ENCODE results near the gene HAO2. TPM values are rescaled to one million over a fixed set of nuclear protein-coding genes. Genes with fewer than 3 reads are reported as not detected.
A peak's percentile ranks its signal among the peaks of the same experiment; 100 is the strongest.
"Not testable (repeated sequence)": the region's sequence is repeated elsewhere in the genome, so short reads cannot be mapped to it uniquely, and the experiment has no call there.

Gene HAO2
- total RNA-seq, 1 donor from 2014 or later: not detected

GRCh38 chr1:119345398-119345797, 23.2 kb upstream of the HAO2 start:
- no peak for DNase-seq (ENCODE audit: low read depth in 2 of 2)

GRCh38 chr1:119347858-119348257, 20.7 kb upstream of the HAO2 start:
- no peak for DNase-seq (ENCODE audit: low read depth in 2 of 2)

- no peak for DNase-seq (ENCODE audit: low read depth in 2 of 2)
Measured at GRCh38 chr1:119348941-119349340, 19.6 kb upstream of the HAO2 start.

- DNase-seq (ENCODE audit: low read depth in 2 of 2): not testable (repeated sequence)
Measured at GRCh38 chr1:119350866-119351265, 17.7 kb upstream of the HAO2 start.

GRCh38 chr1:119351997-119352396, 16.6 kb upstream of the HAO2 start:
- DNase-seq (ENCODE audit: low read depth in 2 of 2): no peak

GRCh38 chr1:119353836-119354235, 14.7 kb upstream of the HAO2 start:
- DNase-seq (ENCODE audit: low read depth in 2 of 2): no peak

GRCh38 chr1:119358636-119359035, 9.9 kb upstream of the HAO2 start:
- DNase-seq (ENCODE audit: low read depth in 2 of 2): no peak

- no peak for DNase-seq (ENCODE audit: low read depth in 2 of 2)
Measured at GRCh38 chr1:119359730-119360129, 8.9 kb upstream of the HAO2 start.

- no peak for DNase-seq (ENCODE audit: low read depth in 2 of 2)
Measured at GRCh38 chr1:119361205-119361604, 7.4 kb upstream of the HAO2 start.

GRCh38 chr1:119361620-119362344, 6.8 kb upstream of the HAO2 start:
- no peak for DNase-seq (ENCODE audit: low read depth in 2 of 2)

- DNase-seq (ENCODE audit: low read depth in 2 of 2): no peak
Measured at GRCh38 chr1:119363162-119363561, 5.4 kb upstream of the HAO2 start.

- no peak for DNase-seq (ENCODE audit: low read depth in 2 of 2)
Measured at GRCh38 chr1:119364640-119365039, 3.9 kb upstream of the HAO2 start.

- no peak for DNase-seq (ENCODE audit: low read depth in 2 of 2)
Measured at GRCh38 chr1:119366424-119366823, 2.2 kb upstream of the HAO2 start.

GRCh38 chr1:119367432-119368124, 1.0 kb upstream of the HAO2 start:
- peak; percentile 12 to 44 for DNase-seq (ENCODE audit: low read depth in 2 of 2)

GRCh38 chr1:119370748-119371147, 2.2 kb downstream of the HAO2 start:
- DNase-seq (ENCODE audit: low read depth in 2 of 2): no peak

- no peak for DNase-seq (ENCODE audit: low read depth in 2 of 2)
Measured at GRCh38 chr1:119371815-119372214, 3.2 kb downstream of the HAO2 start.

- DNase-seq (ENCODE audit: low read depth in 2 of 2): peak in 1 of 2 donors; percentile 4
Measured at GRCh38 chr1:119372503-119373086, 4.0 kb downstream of the HAO2 start.

- no peak for DNase-seq (ENCODE audit: low read depth in 2 of 2)
Measured at GRCh38 chr1:119373465-119373864, 4.9 kb downstream of the HAO2 start.

GRCh38 chr1:119374208-119374874, 5.8 kb downstream of the HAO2 start:
- peak in 1 of 2 donors; percentile 22 for DNase-seq (ENCODE audit: low read depth in 2 of 2)

- no peak for DNase-seq (ENCODE audit: low read depth in 2 of 2)
Measured at GRCh38 chr1:119375366-119375765, 6.8 kb downstream of the HAO2 start.

- no peak for DNase-seq (ENCODE audit: low read depth in 2 of 2)
Measured at GRCh38 chr1:119376594-119376993, 8.0 kb downstream of the HAO2 start.

- DNase-seq (ENCODE audit: low read depth in 2 of 2): not testable (repeated sequence)
Measured at GRCh38 chr1:119377594-119377993, 9.0 kb downstream of the HAO2 start.
